K562 (cell line): ENCODE measurements around the gene ELOVL2. TPM values are rescaled to one million over a fixed set of nuclear protein-coding genes. Genes with fewer than 3 reads are reported as not detected.

Experiments
- ATAC-seq: fragments of 200-7000 bp; cut with Tn5 transposase; 3 replicates; pipeline ENCODE4 v1.9.1; 2020; ENCODE audit warnings: moderate library complexity
- BruUV-seq: library from RNA; stranded (reverse); fragments of 400-500 nt; replicated peaks from 2 replicates; lab custom pipeline; 2021; lab: Mats Ljungman, UMichigan
- CTCF ChIA-PET: fragments of 300-600 bp; formaldehyde crosslinking; extraction: SDS; loops from one replicate; lab custom pipeline; 2021; ENCODE audit warnings: low intra/inter-chr PET ratio; lab: Yijun Ruan, JAX
- POLR2A ChIA-PET: fragments of 300-600, 350-650 bp; sonication (Branson Sonifier 250); formaldehyde crosslinking; extraction: SDS; loops from one replicate; lab custom pipeline; 2021; ENCODE audit warnings: antibody characterized with exemption, inconsistent platforms; lab: Yijun Ruan, JAX
- DNase-seq, 4 experiments: peaks; one replicate each; pipeline versions ENCODE4 v3.0.0 to v3.0.0-alpha.2; 2011 to 2018; ENCODE audit warnings: low spot score in 3 of 4, mixed read lengths in 3 of 4; ENCODE audit errors: extremely low read depth in 1 of 4
- FAIRE-seq: peaks from 2 replicates; lab custom pipeline; 2011; peaks lifted over from hg19 to GRCh38; lab: Jason Lieb, UNC
- H2AFZ ChIP-seq: 2 replicates; pipeline ENCODE4 v1.6.0; 2011; ENCODE audit warnings: low read depth, low read length, control low read depth, inconsistent platforms
- H3K27ac ChIP-seq: fragments of 200-600 bp; 3 replicates; pipeline ENCODE4 v1.8.0; 2011; ENCODE audit warnings: low read depth, mild to moderate bottlenecking, control low read depth, inconsistent platforms, low read length, moderate library complexity, mixed read lengths; ENCODE audit errors: extremely low read depth
- H3K27me3 ChIP-seq, 2 experiments: fragments of 300-600 bp in 1 of 2; 2 replicates in 1 of 2; 3 replicates in 1 of 2; pipeline versions ENCODE4 v1.6.0 to v1.8.0; 2011; ENCODE audit warnings: inconsistent platforms in 2 of 2, low read length in 2 of 2, mild to moderate bottlenecking in 1 of 2, mixed read lengths in 1 of 2, moderate library complexity in 1 of 2; ENCODE audit not compliant: control insufficient read depth in 2 of 2, insufficient read depth in 2 of 2
- H3K36me3 ChIP-seq: fragments of 300-600 bp; 3 replicates; pipeline ENCODE4 v1.8.0; 2011; ENCODE audit warnings: mild to moderate bottlenecking, low read length, inconsistent platforms; ENCODE audit not compliant: control insufficient read depth, insufficient read depth
- H3K4me1 ChIP-seq, 2 experiments: fragments of 200-600 bp in 1 of 2; replicated peaks in 1 of 2; 2 replicates in 1 of 2; 3 replicates in 1 of 2; pipeline versions ENCODE4 v1.5.1 to v1.8.0; 2011; ENCODE audit warnings: inconsistent platforms in 2 of 2, low read length in 2 of 2, mild to moderate bottlenecking in 1 of 2, mixed read lengths in 1 of 2, moderate library complexity in 1 of 2; ENCODE audit not compliant: control insufficient read depth in 2 of 2, insufficient read depth in 2 of 2
- H3K4me2 ChIP-seq: 2 replicates; pipeline ENCODE4 v1.6.1; 2011; ENCODE audit warnings: low read length, control low read depth, inconsistent platforms, mixed read lengths; ENCODE audit not compliant: insufficient read depth
- H3K4me3 ChIP-seq: fragments of 200-600 bp; sonication (generic), shearing (Covaris generic); 2 replicates; pipeline ENCODE4 v1.5.1; 2016; ENCODE audit warnings: control low read depth, inconsistent platforms
- H3K79me2 ChIP-seq: fragments of 200-600 bp; 3 replicates; pipeline ENCODE4 v1.8.0; 2011; ENCODE audit warnings: low read length, inconsistent platforms; ENCODE audit not compliant: control insufficient read depth, insufficient read depth
- H3K9ac ChIP-seq, 2 experiments: 2 replicates each; pipeline versions ENCODE4 v1.6.0 to v1.6.1; 2011; ENCODE audit warnings: low read depth in 2 of 2, low read length in 2 of 2, control low read depth in 1 of 2, inconsistent platforms in 1 of 2, mild to moderate bottlenecking in 1 of 2, mixed read lengths in 1 of 2; ENCODE audit not compliant: insufficient read depth in 1 of 2
- H3K9me1 ChIP-seq: one replicate; pipeline ENCODE4 v1.6.0; 2011; ENCODE audit warnings: inconsistent platforms, mild to moderate bottlenecking, low read length, moderate library complexity; ENCODE audit not compliant: control insufficient read depth, insufficient read depth
- H3K9me3 ChIP-seq: replicated peaks from 2 replicates; pipeline ENCODE4 v1.5.1; 2011; ENCODE audit warnings: low read depth, low read length, inconsistent platforms; ENCODE audit not compliant: control insufficient read depth, insufficient read depth
- H4K20me1 ChIP-seq: replicated peaks from 2 replicates; pipeline ENCODE4 v1.6.1; 2011; ENCODE audit warnings: low read length, inconsistent platforms, mixed read lengths; ENCODE audit not compliant: control insufficient read depth, insufficient read depth
- E2F5 ChIP-seq: sonication (generic); formaldehyde crosslinking; IDR thresholded peaks from 2 replicates; pipeline ENCODE4 v1.8.0; 2022; ENCODE audit warnings: mild to moderate bottlenecking, missing genetic modification reagents
- FOSL1 ChIP-seq: fragments of 200-800 bp; sonication (Bioruptor generic); conservative IDR thresholded peaks from 2 replicates; pipeline ENCODE4 v1.6.1; 2016; ENCODE audit warnings: missing genetic modification characterization, missing compliant biosample characterization
- NEUROD1 ChIP-seq: fragments of 150-350 bp; IDR thresholded peaks from 2 replicates; pipeline ENCODE4 v1.6.1; 2014; ENCODE audit warnings: borderline replicate concordance, low read length, low read depth; ENCODE audit not compliant: partially characterized antibody
- RFX7 ChIP-seq: fragments of 250-450 bp; sonication (Bioruptor Pico); IDR thresholded peaks from 2 replicates; pipeline ENCODE4 v1.5.1; 2021; ENCODE audit warnings: mild to moderate bottlenecking
- SMAD1 ChIP-seq: fragments of 150-350 bp; IDR thresholded peaks from 2 replicates; pipeline ENCODE4 v1.6.1; 2014; ENCODE audit warnings: low read length, low read depth; ENCODE audit not compliant: partially characterized antibody
- STAG1 ChIP-seq: sonication (generic); formaldehyde crosslinking; IDR thresholded peaks from 2 replicates; pipeline ENCODE4 v1.5.0; 2020; ENCODE audit warnings: missing genetic modification reagents, borderline replicate concordance
- USF1 ChIP-seq: sonication (generic); formaldehyde crosslinking; IDR thresholded peaks from 2 replicates; pipeline ENCODE4 v1.9.0; 2022; ENCODE audit warnings: mild to moderate bottlenecking, missing genetic modification reagents
- ZBTB11 ChIP-seq, 3 experiments: fragments of 200-800 bp in 1 of 3; fragments of 250-450 bp in 1 of 3; fragments of 450-650 bp in 1 of 3; sonication (Bioruptor Pico) in 1 of 3; sonication (Bioruptor generic) in 1 of 3; formaldehyde crosslinking in 1 of 3; IDR thresholded peaks; 2 replicates each; pipeline versions ENCODE4 v1.6.1 to v1.8.0; 2016 to 2022; ENCODE audit warnings: mild to moderate bottlenecking in 2 of 3, missing genetic modification characterization in 2 of 3, missing compliant biosample characterization in 1 of 3, moderate library complexity in 1 of 3
- ZFX ChIP-seq: sonication (generic); formaldehyde crosslinking; IDR thresholded peaks from 2 replicates; pipeline ENCODE4 v1.8.0; 2022; ENCODE audit warnings: mild to moderate bottlenecking, missing genetic modification reagents, moderate library complexity
- ZNF133 ChIP-seq: fragments of 250-450 bp; sonication (Bioruptor Pico); IDR thresholded peaks from 2 replicates; pipeline ENCODE4 v1.4.0; 2020; ENCODE audit warnings: mild to moderate bottlenecking
- ZNF146 ChIP-seq: IDR thresholded peaks from one replicate; pipeline ENCODE4 v1.6.1; 2018; ENCODE audit warnings: missing compliant biosample characterization; ENCODE audit not compliant: unreplicated experiment
- ZNF165 ChIP-seq: fragments of 250-450 bp; sonication (Bioruptor Pico); IDR thresholded peaks from 2 replicates; pipeline ENCODE4 v1.4.0; 2020; ENCODE audit warnings: borderline replicate concordance
- ZNF444 ChIP-seq: fragments of 250-450 bp; sonication (Bioruptor Pico); IDR thresholded peaks from 2 replicates; pipeline ENCODE4 v1.4.0; 2020; ENCODE audit warnings: mild to moderate bottlenecking, moderate library complexity
- WGBS: fragments of 100-300 bp; shearing (Covaris generic); methylation state at CpG from one replicate; pipeline ENCODE4 v1.1.6; 2016; ENCODE audit warnings: low coverage, mixed read lengths; ENCODE audit not compliant: insufficient coverage; ENCODE audit errors: missing lambda C conversion rate; 5-methylcytosine and 5-hydroxymethylcytosine counted together
- in situ Hi-C: fragments of 300-500 bp; cut with MboI; formaldehyde crosslinking; loops from 4 replicates; pipeline ENCODE4 v1.15.0; 2018; ENCODE audit warnings: inconsistent platforms, mixed read lengths
- intact Hi-C: fragments of 100-400 bp; cut with micrococcal nuclease; formaldehyde crosslinking; loops from 2 replicates; pipeline ENCODE4 v1.14.2; 2022
- polyA plus RNA-seq, 8 experiments: library from polyadenylated mRNA; depleted of rRNA in 4 of 8; stranded (reverse) in 5 of 8; unstranded in 3 of 8; fragments of >200 nt; fragmentation: Nextera tagmentation in 2 of 8; fragmentation: Illumina TruSeq in 1 of 8; extraction: Ambion mirVana in 2 of 8; extraction: Trizol in 1 of 8; gene quantifications; 2 replicates each; pipeline versions ENCODE4 v1.2.1 to v1.2.3, GENCODE V29; 2011 to 2014; ENCODE audit warnings: inconsistent platforms in 1 of 8, missing spikeins in 1 of 8
- total RNA-seq, 7 experiments: library from RNA; depleted of rRNA in 6 of 7; stranded (reverse); fragments of >200 nt in 6 of 7; fragmentation: Illumina TruSeq in 2 of 7; extraction: Trizol in 2 of 7; gene quantifications; 2 replicates each; pipeline versions ENCODE4 v1.2.1 to v1.2.3, GENCODE V29; 2011 to 2021; ENCODE audit warnings: low replicate concordance in 1 of 7
- TF ChIP-seq, protein P1 (sequence below): fragments of 250-450 bp; sonication (Bioruptor Pico); IDR thresholded peaks from 2 replicates; pipeline ENCODE4 v1.8.0; 2022; ENCODE audit warnings: moderate library complexity, mild to moderate bottlenecking, inconsistent platforms

The ELOVL2 gene
- total and polyA plus RNA-seq, 9 of the 15 experiments (the other 6 are each of a cell fraction or from before 2014, with no cell fraction given), result 0.05 to 0.96 (median 0.31) TPM

DNA sequence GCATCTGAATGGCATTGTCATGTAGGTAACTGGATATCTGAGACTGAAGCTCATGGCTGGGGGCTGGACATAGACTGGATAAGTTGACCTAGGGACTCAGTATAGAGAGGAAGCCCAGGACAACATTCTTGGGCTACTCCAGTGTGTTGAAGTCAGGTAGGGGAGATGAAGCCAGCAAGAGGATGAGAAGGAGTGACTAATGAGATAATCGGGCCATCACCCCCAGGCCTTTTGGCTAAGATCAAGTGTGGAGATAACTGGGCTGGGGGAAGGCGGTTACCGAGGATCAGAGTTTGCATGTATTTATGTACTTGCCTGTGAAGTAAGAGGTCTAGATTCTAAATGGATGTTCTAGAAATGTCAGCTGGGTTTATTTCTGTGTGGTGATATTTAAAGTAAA, 73.4 kb downstream of the ELOVL2 start (continued):
- TF ChIP-seq ZNF146 (CRISPR knock-in tag), result no peak
- no peak for TF ChIP-seq E2F5
- TF ChIP-seq USF1, result no peak
- TF ChIP-seq ZNF444 (CRISPR knock-in tag), result no peak
- TF ChIP-seq ZFX, result no peak

GRCh38 chr6:10968776-10969175, 75.3 kb downstream of the ELOVL2 start:
- in situ Hi-C loops, result loop anchor here (25.0 kb wide), 1 partner anchor 519 kb away; no protein-coding TSS in a partner anchor
- Histone ChIP-seq H3K9ac (no peak overlapping the region), H3K9me1 (no peaks in the 10 kb centered on the region), H3K36me3 (peaks cover 32% of the 10 kb centered on the region; the same call in 2 of the 3 replicates), H3K4me3 (no peak overlapping the region), H3K79me2 (no peaks in the 10 kb centered on the region), H3K9me3 (no peaks in the 10 kb centered on the region), H3K4me1 (no peaks in the 10 kb centered on the region), H3K4me2 (no peak overlapping the region), H4K20me1 (no peaks in the 10 kb centered on the region), H2AFZ (no peak overlapping the region), H3K27ac (no peak overlapping the region), H3K27me3 (no peaks in the 10 kb centered on the region)
- no TSS peak for BruUV-seq
- ChIA-PET POLR2A (no interaction called here), CTCF (no interaction called here)
- 57% methylated on average over 2 of the region's 2 CpGs for WGBS
- intact Hi-C loops, result no loop called here
- no peak for FAIRE-seq
- no peak for ATAC-seq
- no peak for DNase-seq
- TF ChIP-seq, protein P1, sequence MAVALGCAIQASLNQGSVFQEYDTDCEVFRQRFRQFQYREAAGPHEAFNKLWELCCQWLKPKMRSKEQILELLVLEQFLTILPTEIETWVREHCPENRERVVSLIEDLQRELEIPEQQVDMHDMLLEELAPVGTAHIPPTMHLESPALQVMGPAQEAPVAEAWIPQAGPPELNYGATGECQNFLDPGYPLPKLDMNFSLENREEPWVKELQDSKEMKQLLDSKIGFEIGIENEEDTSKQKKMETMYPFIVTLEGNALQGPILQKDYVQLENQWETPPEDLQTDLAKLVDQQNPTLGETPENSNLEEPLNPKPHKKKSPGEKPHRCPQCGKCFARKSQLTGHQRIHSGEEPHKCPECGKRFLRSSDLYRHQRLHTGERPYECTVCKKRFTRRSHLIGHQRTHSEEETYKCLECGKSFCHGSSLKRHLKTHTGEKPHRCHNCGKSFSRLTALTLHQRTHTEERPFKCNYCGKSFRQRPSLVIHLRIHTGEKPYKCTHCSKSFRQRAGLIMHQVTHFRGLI, result no peak
- no peak for TF ChIP-seq ZNF133 (CRISPR knock-in tag)
- TF ChIP-seq NEUROD1, result no peak
- no peak for TF ChIP-seq SMAD1
- no peak for TF ChIP-seq FOSL1 (tag)
- TF ChIP-seq ZBTB11 (CRISPR knock-in tag; IDR thresholded peaks at IDR 0.05), result no peak
- TF ChIP-seq ZNF165 (CRISPR knock-in tag), result no peak
- TF ChIP-seq STAG1 (CRISPR knock-in tag), result no peak
- TF ChIP-seq RFX7 (CRISPR knock-in tag), result no peak
